ENCODE data around the gene DUOXA2.
"Not testable (repeated sequence)": the region's sequence is repeated elsewhere in the genome, so short reads cannot be mapped to it uniquely, and the experiment has no call there.

The DUOXA2 gene

DNA sequence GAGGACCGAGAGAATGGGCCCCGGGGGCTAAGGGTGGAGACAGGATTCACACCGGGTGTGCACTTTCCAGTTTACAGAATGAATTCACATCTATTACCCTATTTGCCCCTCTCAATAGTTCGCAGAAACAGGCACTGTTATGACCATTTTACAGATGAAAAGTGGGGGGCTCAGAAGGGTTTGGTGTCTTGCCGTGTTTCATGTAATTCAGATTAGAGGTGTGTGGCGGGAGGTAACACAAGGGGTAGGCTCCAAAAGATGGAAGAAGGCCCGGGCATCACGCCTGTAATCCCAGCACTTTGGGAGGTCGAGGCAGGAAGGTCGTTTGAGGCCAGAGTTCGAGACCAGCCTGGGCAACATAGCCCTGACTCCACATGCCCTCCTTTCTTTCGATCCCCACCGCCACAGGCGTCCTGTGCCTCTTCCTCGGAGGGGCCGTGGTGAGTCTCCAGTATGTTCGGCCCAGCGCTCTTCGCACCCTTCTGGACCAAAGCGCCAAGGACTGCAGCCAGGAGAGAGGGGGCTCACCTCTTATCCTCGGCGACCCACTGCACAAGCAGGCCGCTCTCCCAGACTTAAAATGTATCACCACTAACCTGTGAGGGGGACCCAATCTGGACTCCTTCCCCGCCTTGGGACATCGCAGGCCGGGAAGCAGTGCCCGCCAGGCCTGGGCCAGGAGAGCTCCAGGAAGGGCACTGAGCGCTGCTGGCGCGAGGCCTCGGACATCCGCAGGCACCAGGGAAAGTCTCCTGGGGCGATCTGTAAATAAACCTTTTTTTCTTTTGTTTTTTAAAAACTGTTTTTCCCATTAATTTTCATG lies 3.4 kb downstream of the DUOXA2 start:
- no peak for DNase-seq (ENCODE audit: low read depth in 2 of 2)

DNA sequence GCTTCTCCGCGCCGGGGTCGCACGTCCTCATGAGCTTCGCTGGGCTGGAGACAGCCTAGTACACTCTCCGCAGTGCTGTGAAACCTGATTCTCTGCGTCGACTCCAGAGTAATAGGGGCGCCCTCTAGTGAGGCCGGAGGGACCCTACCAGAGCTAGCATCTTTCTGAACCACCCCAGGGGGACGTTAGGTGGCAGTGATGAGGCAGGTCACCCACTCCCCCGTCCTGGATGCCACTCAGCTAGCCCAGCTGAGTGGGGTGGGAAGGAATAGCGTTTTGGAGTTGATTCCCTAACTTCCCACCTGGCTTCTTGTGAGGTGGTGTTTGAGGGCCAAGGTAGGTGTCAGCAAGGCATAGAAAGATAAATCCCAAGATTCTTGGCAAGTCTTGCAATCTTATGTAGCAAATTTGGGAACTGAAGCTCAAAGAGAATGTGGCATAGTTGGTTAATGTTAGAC lies 4.0 kb downstream of the DUOXA2 start:
- DNase-seq (ENCODE audit: low read depth in 2 of 2): peak; percentile 64 to 67

DNA sequence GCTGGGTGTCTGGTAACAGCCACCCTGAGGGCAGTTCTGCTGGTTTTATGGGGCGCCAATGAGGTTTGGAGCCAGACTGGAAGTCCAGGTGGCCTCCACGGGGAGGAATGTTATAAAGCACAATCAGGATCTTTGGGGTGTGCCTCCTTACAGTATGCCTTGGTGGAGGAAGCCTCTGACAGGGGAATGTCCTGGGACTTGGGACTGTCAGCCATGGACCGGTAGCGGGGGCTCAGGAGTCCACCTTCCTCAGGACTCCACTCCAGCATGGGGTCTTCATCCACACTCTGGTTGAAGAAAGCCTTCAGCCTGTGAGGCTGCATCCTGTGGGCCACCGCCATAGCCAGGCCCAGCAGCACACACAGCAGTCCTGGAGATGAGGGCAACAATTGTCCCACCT lies 4.9 kb downstream of the DUOXA2 start:
- DNase-seq (ENCODE audit: low read depth in 2 of 2): no peak

DNA sequence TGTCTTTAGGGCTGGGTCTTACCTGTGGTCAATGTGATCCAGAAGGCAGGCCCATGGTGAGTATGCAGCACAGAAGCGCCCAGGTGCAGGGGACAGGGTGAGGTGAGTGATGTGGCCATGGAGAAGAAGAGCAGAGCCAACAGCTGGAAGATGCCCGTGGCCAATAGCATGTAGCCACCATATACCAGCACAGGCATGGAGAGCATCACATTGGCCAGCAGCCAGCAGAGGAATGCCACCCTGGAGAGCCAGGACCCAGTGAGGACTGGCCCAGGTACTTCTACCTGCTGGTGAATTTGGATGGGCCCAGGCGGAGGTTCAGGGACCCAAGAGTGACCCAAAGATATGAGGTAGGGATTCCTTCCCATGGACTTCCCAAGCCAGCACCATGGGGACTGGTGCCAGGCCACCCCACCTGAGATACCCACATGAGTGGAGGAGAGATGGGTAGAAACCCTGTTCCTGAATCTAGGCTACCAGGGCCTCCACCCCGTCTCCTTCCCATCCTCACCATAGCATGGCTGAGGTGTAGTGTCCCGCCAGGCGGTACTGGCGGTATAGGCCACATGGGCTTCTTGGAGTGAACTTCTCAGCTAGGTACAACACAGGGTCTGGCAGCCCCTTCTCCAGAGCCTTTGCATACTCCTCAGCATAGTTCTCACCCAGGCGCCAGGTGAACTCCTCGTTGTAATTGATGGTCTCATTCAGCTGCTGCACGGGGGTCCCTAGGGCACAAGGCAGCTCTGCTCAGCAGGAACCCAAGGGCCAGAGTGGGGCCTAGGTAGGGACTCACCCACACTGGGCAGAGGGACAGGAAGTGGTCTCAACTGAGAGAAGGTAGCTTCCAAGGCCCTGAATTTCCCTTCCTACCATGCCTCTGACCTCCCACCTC lies 6.2 kb downstream of the DUOXA2 start:
- no peak for DNase-seq (ENCODE audit: low read depth in 2 of 2)

DNA sequence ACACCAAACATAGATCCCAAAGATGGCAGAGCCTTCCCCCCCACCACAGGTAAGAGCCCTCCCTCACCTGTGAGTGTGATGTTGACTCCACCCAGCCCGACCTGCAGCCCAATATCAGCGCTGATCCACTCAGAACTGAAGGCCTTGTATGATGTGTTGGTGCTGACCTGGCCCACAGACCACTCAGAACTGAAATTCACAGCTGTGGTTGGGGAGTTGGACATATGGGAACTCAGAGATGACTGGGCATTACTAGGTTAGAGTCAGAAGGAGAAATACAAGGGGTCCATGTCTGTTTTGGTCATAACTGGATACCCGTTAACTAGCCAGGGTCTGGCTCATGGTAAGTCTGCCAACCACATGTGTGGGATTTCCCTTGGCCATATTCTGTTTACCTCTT lies 6.9 kb downstream of the DUOXA2 start:
- no peak for DNase-seq (ENCODE audit: low read depth in 2 of 2)

DNA sequence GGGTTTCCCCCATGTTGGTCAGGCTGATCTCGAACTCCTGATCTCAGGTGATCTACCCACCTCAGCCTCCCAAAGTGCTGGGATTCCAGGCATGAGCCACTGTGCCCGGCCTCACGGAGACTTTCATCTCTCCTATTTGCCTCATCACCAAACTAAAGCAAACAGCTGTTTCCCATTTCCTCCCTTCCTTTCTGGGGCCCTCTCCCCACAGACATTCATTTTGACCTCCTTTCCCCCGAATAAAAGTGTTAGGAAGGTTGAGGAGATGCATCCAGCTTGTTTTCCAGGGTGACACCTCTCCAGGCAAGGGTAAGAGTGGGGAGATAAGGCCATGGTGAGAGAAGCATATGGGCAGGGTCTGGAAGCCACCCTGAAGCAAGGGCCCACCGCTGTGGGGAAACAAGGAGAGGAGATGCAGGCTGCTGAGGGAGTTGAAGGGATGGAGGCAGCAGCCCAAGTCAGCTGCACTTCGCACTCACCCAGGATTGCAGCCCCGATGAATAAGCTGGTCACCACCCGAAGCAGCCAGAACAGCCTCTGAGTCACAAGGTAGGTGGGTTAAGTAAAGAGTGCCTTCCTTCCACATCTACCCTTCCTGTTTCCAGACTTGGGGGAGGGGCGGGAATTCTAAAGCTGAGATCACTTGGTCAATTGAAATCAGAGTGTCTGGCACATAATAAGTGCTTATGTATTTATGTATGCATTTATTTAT lies 7.7 kb downstream of the DUOXA2 start:
- peak; percentile 34 to 43 for DNase-seq (ENCODE audit: low read depth in 2 of 2)

DNA sequence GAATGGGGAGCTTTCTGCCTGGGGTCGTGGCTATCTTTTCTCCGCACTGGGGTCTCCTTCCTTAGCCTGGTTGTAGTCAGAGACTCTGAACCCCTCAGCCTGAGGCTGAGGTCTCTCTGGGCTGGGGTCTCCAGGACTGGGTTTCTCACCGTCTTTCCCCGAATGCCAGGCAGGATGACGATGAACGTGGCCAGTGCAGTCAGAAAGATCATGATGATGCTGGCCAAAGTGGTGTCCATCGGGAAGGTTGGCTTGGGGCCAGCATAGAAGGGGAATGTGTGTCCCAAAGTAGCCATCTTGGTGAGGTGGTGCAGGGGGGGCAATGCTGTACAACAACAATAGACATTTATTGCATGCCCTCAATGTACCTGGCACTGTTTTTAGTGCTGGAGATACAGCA lies 8.6 kb downstream of the DUOXA2 start:
- DNase-seq (ENCODE audit: low read depth in 2 of 2): no peak

DNA sequence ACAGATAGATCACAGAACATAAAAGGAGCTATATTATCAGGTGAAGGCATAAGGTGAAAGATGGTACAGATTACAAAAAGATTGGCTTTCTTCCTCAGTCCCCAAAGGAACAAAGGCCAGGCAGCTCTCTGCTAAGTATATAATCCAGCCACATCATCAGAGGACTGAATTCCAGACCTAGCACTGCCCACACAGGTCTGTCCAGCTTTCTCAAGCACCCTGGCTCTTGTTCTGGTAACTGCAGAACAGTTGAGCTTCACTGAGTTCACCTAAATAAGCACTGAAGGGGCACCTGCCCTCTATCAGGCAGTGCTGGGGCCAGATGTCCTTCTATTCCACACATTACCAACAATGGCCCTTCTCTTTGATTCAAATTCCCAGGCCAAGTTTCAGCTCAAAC lies 9.3 kb downstream of the DUOXA2 start:
- DNase-seq (ENCODE audit: low read depth in 2 of 2): no peak

DNA sequence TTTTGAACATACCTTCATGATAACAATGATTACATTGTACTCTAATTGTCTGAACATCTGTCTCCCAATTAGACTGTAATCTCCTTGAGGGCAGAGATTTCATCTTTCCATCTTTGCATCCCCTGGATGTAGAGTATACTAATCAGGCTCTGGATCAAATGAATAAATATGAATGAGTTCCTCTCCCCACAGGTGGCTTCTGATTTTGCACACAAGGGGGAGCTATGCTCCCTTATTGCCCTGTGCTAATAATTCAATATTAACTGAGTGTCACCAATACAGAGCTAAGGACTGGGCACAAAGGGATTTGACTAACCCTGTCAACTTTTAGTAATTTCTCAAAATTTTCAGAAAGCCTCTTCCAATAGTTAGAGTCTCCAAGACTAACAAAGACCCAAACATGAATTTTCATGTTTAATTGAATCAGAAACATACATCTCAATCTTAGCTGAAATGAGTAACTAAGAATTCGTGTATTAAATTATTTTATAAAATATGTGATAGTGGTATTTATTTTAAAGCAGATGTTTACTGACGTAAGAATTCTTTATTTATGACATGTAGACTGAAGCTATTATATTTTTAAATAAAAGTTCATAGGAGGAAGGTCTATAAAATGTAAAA lies 12.5 kb downstream of the DUOXA2 start:
- peak in 1 of 2 experiments; percentile 2 for DNase-seq (ENCODE audit: low read depth in 2 of 2)

DNA sequence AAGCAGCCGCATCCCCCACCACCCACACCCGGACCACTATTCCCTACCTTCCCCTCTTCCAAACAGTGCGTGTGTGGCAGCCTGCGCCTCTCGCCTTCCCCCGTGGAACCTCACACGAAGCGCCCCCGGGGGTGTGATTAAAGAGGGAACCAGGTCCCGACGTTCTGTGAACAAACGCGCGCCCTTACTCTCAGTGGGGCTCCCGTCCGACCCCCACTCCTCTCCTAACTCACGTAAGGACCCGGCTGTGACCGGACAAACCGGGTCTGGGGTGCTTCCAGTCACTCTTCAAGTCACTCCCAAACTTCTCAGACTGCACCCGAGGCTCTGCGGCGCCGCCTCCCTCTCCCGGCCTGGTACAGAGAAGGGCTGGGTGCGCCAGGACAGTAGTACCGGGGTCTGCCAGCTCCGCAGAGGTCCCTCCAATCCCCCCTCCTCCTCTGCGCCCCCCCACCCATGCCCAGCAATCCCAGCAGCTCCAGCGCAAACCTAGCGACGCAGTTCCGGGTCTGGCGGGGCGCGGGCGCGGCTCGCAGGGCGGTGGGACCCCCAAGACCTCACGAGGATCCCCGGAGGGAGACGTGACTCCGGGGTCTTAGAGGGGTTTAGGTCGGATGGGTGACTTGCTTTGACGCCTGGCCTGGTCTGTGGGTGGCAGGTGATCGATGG lies 15.0 kb downstream of the DUOXA2 start:
- DNase-seq (ENCODE audit: low read depth in 2 of 2): no peak

DNA sequence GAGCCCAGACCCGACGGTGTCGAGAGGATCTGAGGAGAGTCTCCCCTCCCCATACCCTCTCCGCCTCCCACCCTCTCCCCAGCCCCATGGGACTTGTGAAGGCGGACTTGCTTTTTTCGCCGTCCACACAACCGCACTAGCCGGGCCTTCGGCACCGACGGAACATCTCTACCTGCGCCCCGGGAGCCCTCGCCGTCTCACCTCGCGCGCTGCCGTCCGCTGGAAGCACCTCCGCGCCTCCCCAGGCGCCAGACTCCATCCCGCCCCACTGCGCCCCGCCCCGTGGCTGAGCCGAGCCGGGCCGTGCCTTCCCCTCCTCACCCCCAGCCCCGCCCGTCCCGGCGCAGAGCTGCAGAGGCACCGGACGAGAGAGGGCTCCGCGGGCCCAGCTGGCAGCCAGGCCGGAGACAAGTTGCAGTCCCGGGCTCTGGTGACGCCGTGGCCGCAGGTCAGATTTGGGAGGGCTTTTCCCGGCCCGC lies 15.6 kb downstream of the DUOXA2 start, which contains the start of the genes DUOX1 and DUOXA1:
Gene DUOX1 (plus strand): TSS at position 344 of the 479 bp plus-strand sequence. CDS start 1,973 bp downstream, outside the sequence.
Gene DUOXA1 (minus strand): TSS at position 229 of the 479 bp plus-strand sequence. CDS start 6,865 bp downstream, outside the sequence.
- DNase-seq (ENCODE audit: low read depth in 2 of 2): no peak

DNA sequence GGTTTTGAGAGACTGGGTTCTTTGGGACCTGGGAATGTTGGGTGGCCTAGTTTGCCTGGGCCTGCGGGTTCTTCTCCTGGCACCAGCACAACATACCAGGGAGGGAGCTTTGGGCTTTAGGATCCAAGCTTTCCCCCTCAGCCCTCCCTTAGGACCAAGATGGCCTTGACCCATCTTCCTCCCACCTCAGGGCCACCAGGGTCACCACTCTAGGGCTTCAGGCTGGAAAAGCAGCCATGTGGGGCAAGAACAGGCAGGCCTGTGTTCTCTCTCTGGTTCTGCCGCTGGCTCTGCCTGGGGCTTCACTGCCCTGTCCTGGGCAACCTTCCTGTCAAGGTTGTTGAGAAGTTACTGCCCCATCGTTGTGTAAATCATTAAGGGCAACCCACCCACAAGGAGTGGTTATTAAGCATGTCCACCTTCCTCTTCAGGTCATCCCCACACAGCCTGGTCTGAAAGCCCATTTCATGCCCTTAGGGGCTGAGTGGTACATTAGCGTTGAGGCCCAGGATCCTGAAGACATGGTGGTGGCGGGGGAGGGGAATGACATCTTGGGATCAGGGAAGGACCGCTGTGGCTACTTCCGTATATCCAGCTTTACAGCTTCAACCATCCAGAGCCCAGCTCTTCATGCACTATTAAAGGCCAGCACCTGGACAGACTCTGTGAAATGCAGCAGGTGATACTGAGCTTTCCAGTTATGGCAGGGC lies 16.3 kb downstream of the DUOXA2 start:
- DNase-seq (ENCODE audit: low read depth in 2 of 2): no peak

DNA sequence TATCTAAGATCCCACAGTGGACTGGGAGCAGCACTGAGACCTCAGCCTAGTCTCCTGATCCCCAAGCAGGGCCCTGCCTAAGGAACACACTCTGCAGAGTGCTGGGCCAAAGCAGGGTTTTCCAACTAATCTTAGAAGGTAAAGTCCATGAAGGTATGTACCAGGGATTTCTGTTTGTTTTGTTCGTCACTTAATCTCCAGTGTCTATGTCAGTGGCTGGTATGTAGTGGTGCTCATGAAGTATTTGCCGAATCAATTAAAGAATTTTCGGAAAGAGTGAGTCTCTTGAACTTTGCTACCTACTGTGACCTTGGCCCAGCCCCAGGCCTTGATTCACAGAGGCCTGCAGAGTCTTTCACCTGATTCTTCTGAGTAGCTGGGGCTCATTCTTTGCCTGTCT lies 17.4 kb downstream of the DUOXA2 start:
- no peak for DNase-seq (ENCODE audit: low read depth in 2 of 2)

DNA sequence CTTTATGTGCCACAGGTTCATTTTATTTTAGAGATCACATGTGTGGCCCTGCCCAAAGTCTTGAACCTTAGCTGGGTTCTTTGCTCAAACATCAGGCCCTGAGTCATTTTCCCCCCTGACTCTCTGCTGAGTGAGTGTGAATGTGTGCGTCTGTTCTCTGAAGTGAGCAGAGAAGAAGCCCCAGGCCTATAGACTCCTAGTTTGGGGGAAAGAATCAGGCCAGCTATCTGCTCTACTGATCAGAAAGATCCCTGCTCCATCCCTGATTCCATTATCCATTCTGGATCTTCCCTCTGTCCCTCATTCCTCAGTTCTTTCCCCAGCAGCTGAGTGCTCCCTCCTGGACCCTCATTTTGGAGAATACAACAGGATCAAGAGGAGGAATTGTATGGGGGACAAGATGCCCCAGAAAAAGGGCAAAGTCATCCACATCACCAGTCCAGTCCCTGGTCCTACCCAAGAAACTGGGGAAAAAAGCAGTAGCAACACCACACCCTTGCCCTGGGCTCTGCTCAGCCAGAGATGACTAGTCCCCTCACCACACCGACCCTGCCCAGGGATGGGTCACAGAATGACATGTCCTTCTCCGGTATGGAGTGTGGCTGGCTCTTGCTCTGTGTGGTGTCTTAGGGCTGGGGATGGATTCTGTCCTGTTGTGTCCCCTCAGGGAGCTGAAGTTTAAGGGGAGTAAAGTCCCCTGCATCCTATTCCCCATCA lies 18.9 kb downstream of the DUOXA2 start:
- DNase-seq (ENCODE audit: low read depth in 2 of 2): no peak

DNA sequence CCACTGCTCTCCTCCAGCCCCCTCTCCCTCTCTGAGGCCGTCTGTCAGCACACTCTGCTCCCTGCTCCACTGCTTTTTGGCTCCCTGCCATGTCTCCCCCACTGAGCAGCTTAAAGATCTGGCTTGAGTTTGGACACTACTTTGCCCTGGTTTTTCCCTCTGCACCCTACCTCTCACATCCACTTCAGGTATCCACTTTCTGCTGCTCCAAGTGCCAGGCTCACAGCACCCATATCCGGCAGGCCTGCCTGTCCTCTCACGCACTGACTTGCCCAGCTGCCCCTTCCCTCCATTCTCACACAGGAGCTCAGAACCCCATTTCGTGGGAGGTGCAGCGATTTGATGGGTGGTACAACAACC lies 19.4 kb downstream of the DUOXA2 start:
- DNase-seq (ENCODE audit: low read depth in 2 of 2): no peak

DNA sequence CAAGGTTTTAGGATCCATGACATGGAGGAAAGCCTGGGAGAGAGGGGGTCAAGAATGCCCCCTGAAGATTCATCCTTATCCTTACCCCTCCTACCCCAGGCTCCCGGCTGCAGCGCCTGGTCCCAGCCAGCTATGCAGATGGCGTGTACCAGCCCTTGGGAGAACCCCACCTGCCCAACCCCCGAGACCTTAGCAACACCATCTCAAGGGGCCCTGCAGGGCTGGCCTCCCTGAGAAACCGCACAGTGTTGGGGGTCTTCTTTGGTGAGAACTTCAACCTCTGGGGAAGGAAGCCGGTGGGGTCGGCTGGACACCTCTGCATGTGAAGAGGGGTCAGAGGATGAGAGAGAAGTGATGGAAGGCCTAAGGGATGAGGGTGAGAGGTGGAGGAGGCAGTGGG lies 19.9 kb downstream of the DUOXA2 start:
- no peak for DNase-seq (ENCODE audit: low read depth in 2 of 2)

DNA sequence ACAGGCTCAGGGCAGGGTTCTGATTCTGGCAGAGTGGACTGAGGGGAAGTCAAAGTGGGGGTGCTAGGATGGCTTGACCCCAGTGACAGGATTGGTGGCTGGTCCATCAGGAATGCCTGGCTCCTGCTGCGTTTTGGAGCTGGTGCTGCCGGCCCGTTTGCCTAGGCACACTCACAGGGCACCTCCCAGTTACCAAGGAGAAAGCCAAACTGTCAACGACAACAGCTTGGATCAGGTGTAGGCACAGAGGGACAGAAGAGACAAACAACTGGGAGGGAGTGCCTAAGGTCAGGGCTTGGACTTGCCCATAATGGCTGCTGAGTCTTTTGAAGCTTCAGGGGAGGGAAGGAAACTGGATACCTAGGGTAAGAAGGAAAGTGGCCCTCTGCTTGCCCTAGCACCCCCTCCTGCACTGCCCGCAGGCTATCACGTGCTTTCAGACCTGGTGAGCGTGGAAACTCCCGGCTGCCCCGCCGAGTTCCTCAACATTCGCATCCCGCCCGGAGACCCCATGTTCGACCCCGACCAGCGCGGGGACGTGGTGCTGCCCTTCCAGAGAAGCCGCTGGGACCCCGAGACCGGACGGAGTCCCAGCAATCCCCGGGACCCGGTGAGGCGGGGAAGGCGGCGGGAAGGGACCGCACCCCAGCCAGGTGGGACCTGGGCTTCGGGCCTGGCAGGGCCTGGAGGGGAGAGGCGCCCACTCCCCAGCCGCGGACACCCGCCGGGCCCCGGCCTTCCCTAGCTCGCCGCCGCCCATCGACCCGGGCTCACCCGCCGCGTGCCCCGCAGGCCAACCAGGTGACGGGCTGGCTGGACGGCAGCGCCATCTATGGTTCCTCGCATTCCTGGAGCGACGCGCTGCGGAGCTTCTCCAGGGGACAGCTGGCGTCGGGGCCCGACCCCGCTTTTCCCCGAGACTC lies 20.8 kb downstream of the DUOXA2 start:
- no peak for DNase-seq (ENCODE audit: low read depth in 2 of 2)

DNA sequence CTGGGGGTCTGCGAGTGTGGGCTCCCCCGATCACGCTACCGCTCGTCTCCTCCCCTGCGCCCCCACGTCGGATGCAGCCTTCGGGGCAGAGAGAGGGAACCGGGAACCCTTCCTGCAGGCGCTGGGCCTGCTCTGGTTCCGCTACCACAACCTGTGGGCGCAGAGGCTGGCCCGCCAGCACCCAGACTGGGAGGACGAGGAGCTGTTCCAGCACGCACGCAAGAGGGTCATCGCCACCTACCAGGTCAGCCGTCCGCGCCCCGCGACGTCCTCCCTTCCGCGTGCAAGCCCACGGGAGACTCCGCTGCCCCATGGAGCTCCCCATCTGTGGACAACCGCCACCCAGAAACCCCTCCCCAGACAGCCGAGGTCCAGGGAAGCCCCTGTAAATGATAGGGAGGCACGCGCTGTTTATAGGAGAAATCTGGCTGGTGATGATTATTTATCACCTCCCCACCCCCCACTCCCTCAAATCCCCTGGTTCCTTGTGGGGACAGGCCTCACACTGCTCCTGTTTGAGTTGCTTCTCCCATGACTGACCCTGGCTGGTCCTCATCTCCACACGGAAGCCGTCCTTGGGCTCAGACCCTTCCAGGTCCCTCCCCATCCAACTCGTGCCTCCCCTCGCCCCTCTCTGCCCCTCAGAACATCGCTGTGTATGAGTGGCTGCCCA lies 21.7 kb downstream of the DUOXA2 start:
- DNase-seq (ENCODE audit: low read depth in 2 of 2): not testable (repeated sequence)
